SU-DHL-6 (cell line): ENCODE results near the gene RNF32.

Source experiments
- H2AFZ ChIP-seq: fragments of 200-600 bp; sonication (generic); 2 replicates; pipeline ENCODE4 v1.6.1; 2014; ENCODE audit warnings: low read depth, mild to moderate bottlenecking, moderate library complexity, mixed read lengths, antibody characterized with exemption, low read length; ENCODE audit not compliant: severe bottlenecking
- H3F3A ChIP-seq: fragments of 200-600 bp; shearing (Covaris generic); 2 replicates; pipeline ENCODE4 v1.6.0; 2016; ENCODE audit warnings: antibody characterized with exemption, mild to moderate bottlenecking; ENCODE audit not compliant: insufficient read depth
- H3K27ac ChIP-seq: fragments of 200-600 bp; sonication (generic); 2 replicates; pipeline ENCODE4 v1.5.1; 2016; ENCODE audit warnings: low read depth, mild to moderate bottlenecking, low read length, moderate library complexity, mixed read lengths
- H3K27me3 ChIP-seq: fragments of 200-600 bp; sonication (generic), shearing (Covaris generic); 2 replicates; pipeline ENCODE4 v1.6.0; 2014; ENCODE audit warnings: mild to moderate bottlenecking, low read length
- H3K36me3 ChIP-seq: fragments of 200-600 bp; sonication (generic); 2 replicates; pipeline ENCODE4 v1.6.1; 2014; ENCODE audit warnings: mild to moderate bottlenecking, low read length, mixed read lengths
- H3K4me2 ChIP-seq: fragments of 300-600, 200-600 bp; shearing (Covaris generic), sonication (generic); 2 replicates; pipeline ENCODE4 v1.6.0; 2014; ENCODE audit warnings: low read length, low read depth, mild to moderate bottlenecking; ENCODE audit not compliant: poor library complexity, severe bottlenecking
- H3K4me3 ChIP-seq: fragments of 200-600 bp; sonication (generic); 2 replicates; pipeline ENCODE4 v1.5.1; 2014; ENCODE audit warnings: antibody characterized with exemption, low read length, mild to moderate bottlenecking, mixed read lengths; ENCODE audit not compliant: insufficient read depth, poor library complexity, severe bottlenecking
- H3K79me2 ChIP-seq: fragments of 200-600 bp; sonication (generic); 2 replicates; pipeline ENCODE4 v1.6.1; 2014; ENCODE audit warnings: mild to moderate bottlenecking, low read length, moderate library complexity; ENCODE audit not compliant: insufficient read depth
- H3K9ac ChIP-seq: fragments of 200-600 bp; sonication (generic); 2 replicates; pipeline ENCODE4 v1.7.0; 2014; ENCODE audit warnings: mild to moderate bottlenecking, low read length
- H3K9me2 ChIP-seq: fragments of 200-600 bp; sonication (generic); replicated peaks from 2 replicates; pipeline ENCODE4 v1.6.1; 2014; ENCODE audit warnings: low read length; ENCODE audit not compliant: insufficient read depth
- H3K9me3 ChIP-seq: fragments of 200-600 bp; sonication (generic); 2 replicates; pipeline ENCODE4 v1.6.1; 2014; ENCODE audit warnings: low read length, mixed read lengths; ENCODE audit not compliant: insufficient read depth
- H4K20me1 ChIP-seq: fragments of 200-600 bp; sonication (generic); 2 replicates; pipeline ENCODE4 v1.6.1; 2014; ENCODE audit warnings: low read depth, mild to moderate bottlenecking, antibody characterized with exemption, low read length, moderate library complexity, mixed read lengths
- CTCF ChIP-seq: fragments of 200-600 bp; sonication (generic); IDR thresholded peaks from one replicate; pipeline ENCODE4 v1.5.1; 2017; ENCODE audit warnings: antibody characterized with exemption, mild to moderate bottlenecking, low read length, moderate library complexity; ENCODE audit not compliant: insufficient read depth, poor library complexity, severe bottlenecking
- EZH2phosphoT487 ChIP-seq: fragments of 200-600 bp; sonication (generic), shearing (Covaris generic); conservative IDR thresholded peaks from 2 replicates; pipeline ENCODE4 v1.6.1; 2018; ENCODE audit warnings: mild to moderate bottlenecking, antibody characterized with exemption, low read length, moderate library complexity, mixed read lengths

Gene RNF32

GRCh38 chr7:156650042-156650441 lies 9.5 kb downstream of the RNF32 start:
- Histone ChIP-seq H3K4me2 (no peak overlapping the region), H2AFZ (no peak overlapping the region), H3K4me3 (no peak overlapping the region), H3K27me3 (no peaks in the 10 kb centered on the region), H3K27ac (no peak overlapping the region), H3K9me2 (no peaks in the 10 kb centered on the region), H4K20me1 (no peaks in the 10 kb centered on the region), H3K9me3 (no peaks in the 10 kb centered on the region), H3K79me2 (no peaks in the 10 kb centered on the region), H3K9ac (no peak overlapping the region), H3F3A (no peaks in the 10 kb centered on the region), H3K36me3 (no peaks in the 10 kb centered on the region)
- TF ChIP-seq CTCF = no peak
- TF ChIP-seq EZH2phosphoT487 = no peak

GRCh38 chr7:156651474-156651873 lies 10.9 kb downstream of the RNF32 start:
- Histone ChIP-seq H3K4me3 (no peak overlapping the region), H2AFZ (no peak overlapping the region), H3K27me3 (no peaks in the 10 kb centered on the region)

GRCh38 chr7:156652886-156653568 lies 12.5 kb downstream of the RNF32 start:
- TF ChIP-seq CTCF (no peak), EZH2phosphoT487 (no peak)
- Histone ChIP-seq H2AFZ (no peak overlapping the region), H3K27ac (no peak overlapping the region), H3K79me2 (no peaks in the 10 kb centered on the region), H3K9me3 (no peaks in the 10 kb centered on the region), H3K27me3 (no peaks in the 10 kb centered on the region), H3K4me3 (no peak overlapping the region), H3K4me2 (no peak overlapping the region), H4K20me1 (no peaks in the 10 kb centered on the region), H3K36me3 (no peaks in the 10 kb centered on the region), H3F3A (no peaks in the 10 kb centered on the region), H3K9ac (no peak overlapping the region), H3K9me2 (no peaks in the 10 kb centered on the region)

More at GRCh38 chr7:156651474-156651873, 10.9 kb downstream of the RNF32 start:
- TF ChIP-seq EZH2phosphoT487 (no peak), CTCF (no peak)
- H3K9me2 ChIP-seq = no peaks in the 10 kb centered on the region
- no peaks in the 10 kb centered on the region for H3K36me3 ChIP-seq
- no peaks in the 10 kb centered on the region for H3F3A ChIP-seq
- no peaks in the 10 kb centered on the region for H4K20me1 ChIP-seq
- H3K9me3 ChIP-seq = no peaks in the 10 kb centered on the region
- no peak overlapping the region for H3K9ac ChIP-seq
- H3K79me2 ChIP-seq = no peaks in the 10 kb centered on the region
- no peak overlapping the region for H3K27ac ChIP-seq
- H3K4me2 ChIP-seq = no peak overlapping the region
